Testis (tissue), 2 donors: ENCODE data around the gene ORC5.

Source experiments
- CTCF ChIP-seq, 3 experiments: fragments of 450-650 bp in 2 of 3; fragments of 200-600 bp in 1 of 3; sonication (generic) in 1 of 3; IDR thresholded peaks; one replicate each; pipeline ENCODE4 v1.5.1; 2016 to 2019; ENCODE audit warnings: antibody characterized with exemption in 3 of 3, mild to moderate bottlenecking in 2 of 3, moderate library complexity in 1 of 3
- POLR2A ChIP-seq: fragments of 450-650 bp; IDR thresholded peaks from one replicate; pipeline ENCODE4 v1.6.1; 2017; ENCODE audit warnings: antibody characterized with exemption, mild to moderate bottlenecking, moderate library complexity

GRCh38 chr7:104126411-104126841 lies 81.4 kb downstream of the ORC5 start:
- TF ChIP-seq CTCF (IDR thresholded peaks at IDR 0.05): no peak
- no peak for TF ChIP-seq POLR2A
